H9 (cell line): ENCODE results near the gene IL3. TPM values are rescaled to one million over a fixed set of nuclear protein-coding genes. Genes with fewer than 3 reads are reported as not detected.

ENCODE experiments used
- DNase-seq: peaks from one replicate; pipeline ENCODE4 v3.0.0-alpha.2; 2017
- H2AFZ ChIP-seq: one replicate; pipeline ENCODE4 v1.6.1; 2013; ENCODE audit warnings: mild to moderate bottlenecking, low read length, control low read depth, moderate library complexity
- H2AK5ac ChIP-seq: 2 replicates; pipeline ENCODE4 v1.6.1; 2013; ENCODE audit warnings: low read length, control low read depth, mixed read lengths; ENCODE audit not compliant: insufficient read length
- H2BK120ac ChIP-seq: one replicate; pipeline ENCODE4 v1.6.1; 2013; ENCODE audit warnings: low read depth, mild to moderate bottlenecking, low read length, control low read depth, inconsistent platforms; ENCODE audit not compliant: poor library complexity, severe bottlenecking
- H2BK12ac ChIP-seq: 2 replicates; pipeline ENCODE4 v1.6.1; 2013; ENCODE audit warnings: low read length, control low read depth, mixed read lengths, low read depth; ENCODE audit not compliant: insufficient read length
- H2BK15ac ChIP-seq: 2 replicates; pipeline ENCODE4 v1.6.1; 2013; ENCODE audit warnings: low read depth, low read length, control low read depth
- H2BK20ac ChIP-seq: one replicate; pipeline ENCODE4 v1.6.1; 2013; ENCODE audit warnings: low read depth, mild to moderate bottlenecking, low read length, control low read depth, inconsistent platforms; ENCODE audit not compliant: poor library complexity, severe bottlenecking
- H2BK5ac ChIP-seq: 2 replicates; pipeline ENCODE4 v1.6.1; 2013; ENCODE audit warnings: low read length, control low read depth, mixed read lengths; ENCODE audit not compliant: insufficient read length
- H3K14ac ChIP-seq: 2 replicates; pipeline ENCODE4 v1.6.1; 2013; ENCODE audit warnings: low read length, control low read depth; ENCODE audit not compliant: insufficient read depth
- H3K18ac ChIP-seq: 2 replicates; pipeline ENCODE4 v1.6.1; 2013; ENCODE audit warnings: low read depth, mild to moderate bottlenecking, mixed read lengths, low read length, control low read depth; ENCODE audit not compliant: insufficient read length
- H3K23ac ChIP-seq: 2 replicates; pipeline ENCODE4 v1.6.1; 2013; ENCODE audit warnings: low read length, control low read depth, mixed read lengths, low read depth; ENCODE audit not compliant: insufficient read length
- H3K23me2 ChIP-seq: 2 replicates; pipeline ENCODE4 v1.6.1; 2013; ENCODE audit warnings: low read depth, mild to moderate bottlenecking, mixed read lengths, low read length, control low read depth; ENCODE audit not compliant: insufficient read length, poor library complexity, severe bottlenecking
- H3K27ac ChIP-seq: 2 replicates; pipeline ENCODE4 v1.5.1; 2013; ENCODE audit warnings: low read length, control low read depth, mixed read lengths, low read depth; ENCODE audit not compliant: insufficient read length
- H3K27me3 ChIP-seq: 2 replicates; pipeline ENCODE4 v1.6.1; 2013; ENCODE audit warnings: low read length, control low read depth, inconsistent platforms; ENCODE audit not compliant: insufficient read depth
- H3K4ac ChIP-seq: 2 replicates; pipeline ENCODE4 v1.6.1; 2013; ENCODE audit warnings: low read depth, mild to moderate bottlenecking, control low read depth, inconsistent platforms, low read length, moderate library complexity
- H3K4me1 ChIP-seq: 2 replicates; pipeline ENCODE4 v1.6.1; 2013; ENCODE audit warnings: low read length, control low read depth, inconsistent platforms; ENCODE audit not compliant: insufficient read depth
- H3K4me2 ChIP-seq: 2 replicates; pipeline ENCODE4 v1.6.1; 2013; ENCODE audit warnings: low read length, control low read depth, mixed read lengths; ENCODE audit not compliant: insufficient read length, insufficient read depth
- H3K56ac ChIP-seq: 2 replicates; pipeline ENCODE4 v1.6.1; 2013; ENCODE audit warnings: low read depth, mild to moderate bottlenecking, mixed read lengths, low read length, control low read depth; ENCODE audit not compliant: insufficient read length
- H3K79me1 ChIP-seq: 2 replicates; pipeline ENCODE4 v1.6.1; 2013; ENCODE audit warnings: low read depth, mild to moderate bottlenecking, moderate library complexity, low read length, control low read depth, inconsistent platforms; ENCODE audit not compliant: insufficient read depth, poor library complexity, severe bottlenecking
- H3K79me2 ChIP-seq: 2 replicates; pipeline ENCODE4 v1.6.1; 2013; ENCODE audit warnings: low read length, control low read depth, inconsistent platforms; ENCODE audit not compliant: insufficient read depth
- H3K9ac ChIP-seq: 2 replicates; pipeline ENCODE4 v1.6.1; 2013; ENCODE audit warnings: low read length, control low read depth, mixed read lengths; ENCODE audit not compliant: insufficient read length; ENCODE audit errors: extremely low read depth
- H3K9me3 ChIP-seq: one replicate; pipeline ENCODE4 v1.6.1; 2013; ENCODE audit warnings: low read depth, low read length, inconsistent platforms; ENCODE audit not compliant: control insufficient read depth
- H3T11ph ChIP-seq: one replicate; pipeline ENCODE4 v1.6.1; 2013; ENCODE audit warnings: mild to moderate bottlenecking, low read length, control low read depth, inconsistent platforms
- H4K20me1 ChIP-seq: one replicate; pipeline ENCODE4 v1.6.1; 2013; ENCODE audit not compliant: control insufficient read depth, insufficient read length, insufficient read depth
- H4K5ac ChIP-seq: 2 replicates; pipeline ENCODE4 v1.6.1; 2013; ENCODE audit warnings: low read depth, mild to moderate bottlenecking, mixed read lengths, low read length, control low read depth; ENCODE audit not compliant: insufficient read length
- H4K8ac ChIP-seq: replicated peaks from 2 replicates; pipeline ENCODE4 v1.6.1; 2013; ENCODE audit warnings: low read length, control low read depth, mixed read lengths, low read depth; ENCODE audit not compliant: insufficient read length
- H4K91ac ChIP-seq: 2 replicates; pipeline ENCODE4 v1.6.1; 2013; ENCODE audit warnings: low read depth, mild to moderate bottlenecking, moderate library complexity, mixed read lengths, low read length, control low read depth; ENCODE audit not compliant: insufficient read length
- H3K27ac Mint-ChIP-seq, 3 experiments: 2 replicates in 2 of 3; 3 replicates in 1 of 3; pipeline ENCODE4 v1.8.0; 2020 to 2021; ENCODE audit warnings: mixed read lengths in 3 of 3, mild to moderate bottlenecking in 1 of 3, moderate library complexity in 1 of 3
- H3K27me3 Mint-ChIP-seq: 2 replicates; pipeline ENCODE4 v1.8.0; 2021; ENCODE audit warnings: low read depth, mild to moderate bottlenecking, moderate library complexity, mixed read lengths
- H3K36me3 Mint-ChIP-seq, 3 experiments: 2 replicates in 2 of 3; 3 replicates in 1 of 3; pipeline ENCODE4 v1.8.0; 2020 to 2021; ENCODE audit warnings: low read depth in 3 of 3, mixed read lengths in 3 of 3; ENCODE audit not compliant: insufficient read depth in 1 of 3
- H3K4me1 Mint-ChIP-seq, 2 experiments: 2 replicates each; pipeline ENCODE4 v1.8.0; 2020; ENCODE audit warnings: mixed read lengths in 2 of 2
- H3K4me3 Mint-ChIP-seq, 2 experiments: 2 replicates in 1 of 2; 3 replicates in 1 of 2; pipeline ENCODE4 v1.8.0; 2020 to 2021; ENCODE audit warnings: mild to moderate bottlenecking in 2 of 2, mixed read lengths in 2 of 2, moderate library complexity in 1 of 2
- H3K9me3 Mint-ChIP-seq, 2 experiments: 2 replicates in 1 of 2; 3 replicates in 1 of 2; pipeline ENCODE4 v1.8.0; 2020; ENCODE audit warnings: mild to moderate bottlenecking in 2 of 2, mixed read lengths in 2 of 2, moderate library complexity in 1 of 2
- total RNA-seq: library from RNA; stranded (reverse); gene quantifications from 2 replicates; pipeline ENCODE4 v1.2.1, GENCODE V29; 2021
- TF ChIP-seq, protein P1 (sequence below): fragments of 200-600 bp; sonication (generic); conservative IDR thresholded peaks from 3 replicates; pipeline ENCODE4 v1.8.0; 2021; ENCODE audit warnings: antibody characterized with exemption, mild to moderate bottlenecking

IL3 gene
- total RNA-seq, 1 experiment from 2014 or later = not detected

DNA sequence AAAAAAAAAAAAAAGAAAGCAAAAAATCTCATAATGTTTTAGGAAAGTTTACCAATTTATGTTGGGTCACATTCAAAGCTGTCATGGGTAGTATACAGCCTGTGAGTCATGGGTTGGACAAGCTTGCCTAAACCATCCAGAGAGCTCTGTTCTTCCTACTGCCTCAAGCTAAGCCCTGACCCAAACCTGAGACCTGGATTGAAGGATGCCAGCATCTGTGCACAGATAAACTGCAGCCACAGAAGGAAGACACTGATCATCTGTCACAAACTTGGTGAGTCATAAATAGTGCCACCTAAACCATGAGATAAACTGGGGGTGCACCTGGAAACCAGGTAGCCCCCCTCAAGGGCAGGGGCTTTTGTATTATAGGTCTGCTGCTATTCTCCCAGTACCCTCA is 44.1 kb downstream of the IL3 start:
- Mint-ChIP-seq H3K36me3 (no peaks in the 10 kb centered on the region), H3K9me3 (peaks cover 0 to 2% of the 10 kb centered on the region in 2 experiments; a peak in 1 of 5 replicates), H3K4me3 (no peak overlapping the region), H3K27me3 (no peaks in the 10 kb centered on the region; the same call in 1 of the 2 replicates), H3K4me1 (no peaks in the 10 kb centered on the region), H3K27ac (no peak overlapping the region)
- no peak overlapping the region for H4K5ac ChIP-seq
- H3K4ac ChIP-seq = no peak overlapping the region
- H3K4me1 ChIP-seq = no peaks in the 10 kb centered on the region
- no peak overlapping the region for H2AK5ac ChIP-seq
- no peak overlapping the region for H2AFZ ChIP-seq
- no peak overlapping the region for H3T11ph ChIP-seq
- no peak overlapping the region for H2BK5ac ChIP-seq
- H3K79me2 ChIP-seq = no peaks in the 10 kb centered on the region
- H2BK20ac ChIP-seq = no peak overlapping the region
- no peak overlapping the region for H3K14ac ChIP-seq
- H3K27ac ChIP-seq = no peak overlapping the region
- DNase-seq = no peak
- H4K91ac ChIP-seq = no peak overlapping the region
- no peak overlapping the region for H2BK12ac ChIP-seq
- no peaks in the 10 kb centered on the region for H3K9me3 ChIP-seq
- no peak overlapping the region for H3K18ac ChIP-seq
- H3K79me1 ChIP-seq = no peaks in the 10 kb centered on the region
- H4K8ac ChIP-seq = no peak overlapping the region
- H2BK120ac ChIP-seq = no peak overlapping the region
- TF ChIP-seq, protein P1, sequence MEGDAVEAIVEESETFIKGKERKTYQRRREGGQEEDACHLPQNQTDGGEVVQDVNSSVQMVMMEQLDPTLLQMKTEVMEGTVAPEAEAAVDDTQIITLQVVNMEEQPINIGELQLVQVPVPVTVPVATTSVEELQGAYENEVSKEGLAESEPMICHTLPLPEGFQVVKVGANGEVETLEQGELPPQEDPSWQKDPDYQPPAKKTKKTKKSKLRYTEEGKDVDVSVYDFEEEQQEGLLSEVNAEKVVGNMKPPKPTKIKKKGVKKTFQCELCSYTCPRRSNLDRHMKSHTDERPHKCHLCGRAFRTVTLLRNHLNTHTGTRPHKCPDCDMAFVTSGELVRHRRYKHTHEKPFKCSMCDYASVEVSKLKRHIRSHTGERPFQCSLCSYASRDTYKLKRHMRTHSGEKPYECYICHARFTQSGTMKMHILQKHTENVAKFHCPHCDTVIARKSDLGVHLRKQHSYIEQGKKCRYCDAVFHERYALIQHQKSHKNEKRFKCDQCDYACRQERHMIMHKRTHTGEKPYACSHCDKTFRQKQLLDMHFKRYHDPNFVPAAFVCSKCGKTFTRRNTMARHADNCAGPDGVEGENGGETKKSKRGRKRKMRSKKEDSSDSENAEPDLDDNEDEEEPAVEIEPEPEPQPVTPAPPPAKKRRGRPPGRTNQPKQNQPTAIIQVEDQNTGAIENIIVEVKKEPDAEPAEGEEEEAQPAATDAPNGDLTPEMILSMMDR = no peak
- H3K23ac ChIP-seq = no peak overlapping the region
- H3K27me3 ChIP-seq = no peaks in the 10 kb centered on the region
- no peak overlapping the region for H3K56ac ChIP-seq
- no peak overlapping the region for H2BK15ac ChIP-seq
- no peak overlapping the region for H3K9ac ChIP-seq
- no peak overlapping the region for H3K4me2 ChIP-seq
- no peaks in the 10 kb centered on the region for H3K23me2 ChIP-seq
- H4K20me1 ChIP-seq = no peaks in the 10 kb centered on the region
